ENCODE results near the gene PRR11.

DNA sequence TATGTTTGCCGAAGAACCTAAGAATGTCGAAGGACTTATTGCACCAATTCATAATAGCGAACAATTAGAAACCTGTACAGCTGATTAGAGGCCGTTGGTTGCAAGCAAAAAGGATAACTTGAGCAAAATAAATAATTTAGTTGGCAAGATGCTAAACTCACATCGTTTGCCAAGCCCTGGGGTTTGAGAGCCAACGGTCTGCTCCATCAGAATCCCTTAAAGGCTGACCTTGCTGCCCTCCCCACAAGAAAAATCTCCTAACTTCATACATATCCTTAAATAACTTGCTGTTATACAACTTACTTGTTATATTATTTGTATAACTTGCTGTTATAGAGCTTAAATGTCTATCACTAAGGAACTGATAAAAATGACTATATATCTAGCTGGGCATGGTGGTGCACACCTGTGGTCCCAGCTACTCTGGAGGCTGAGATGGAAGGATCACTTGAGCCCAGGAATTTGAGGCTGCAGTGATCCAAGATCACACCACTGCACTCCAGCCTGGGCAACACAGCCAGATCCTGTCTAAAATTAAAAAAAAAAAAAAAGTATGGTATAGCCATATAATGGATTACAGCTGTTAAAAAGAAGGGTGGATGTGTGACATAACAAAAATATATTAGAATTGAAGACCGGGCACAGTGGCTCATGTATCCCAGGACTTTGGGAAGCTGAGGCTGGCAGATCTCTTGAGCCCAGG is 47.0 kb upstream of the PRR11 start:
- TF ChIP-seq EZH2 (IDR thresholded peaks at IDR 0.05; ENCODE audit: insufficient read depth, poor library complexity, severe bottlenecking) (no peak), EZH2phosphoT487 (IDR thresholded peaks at IDR 0.05; ENCODE audit: insufficient read depth, low read depth) (no peak)
